CD4-positive, CD25-positive, alpha-beta regulatory T cell (primary cell): Measurements from ENCODE around the gene INPP5F. TPM values are rescaled to one million over a fixed set of nuclear protein-coding genes. Genes with fewer than 3 reads are reported as not detected.

Source experiments
- ATAC-seq, 2 donors: fragments of 150-1000 bp; cut with Tn5 transposase; one replicate each; pipeline ENCODE4 v1.10.0; 2021; ENCODE audit warnings: low read depth in 2 of 2, moderate number of reproducible peaks in 2 of 2, moderate library complexity in 1 of 2
- DNase-seq, 3 donors: peaks; one replicate each; pipeline versions ENCODE4 v3.0.0 to v3.0.0-alpha.2; 2012 to 2022; ENCODE audit warnings: mixed read lengths in 1 of 3
- H3K27ac ChIP-seq: one replicate; pipeline ENCODE4 v1.7.0; 2013; ENCODE audit warnings: mild to moderate bottlenecking, low read length; ENCODE audit not compliant: insufficient read depth, poor library complexity, severe bottlenecking
- H3K27me3 ChIP-seq: one replicate; pipeline ENCODE4 v1.7.0; 2013; ENCODE audit warnings: low read length; ENCODE audit not compliant: control insufficient read depth, insufficient read depth
- H3K36me3 ChIP-seq: one replicate; pipeline ENCODE4 v1.7.0; 2013; ENCODE audit warnings: mild to moderate bottlenecking, low read length, moderate library complexity; ENCODE audit not compliant: control insufficient read depth, insufficient read depth
- H3K4me1 ChIP-seq: 2 replicates; pipeline ENCODE4 v1.7.0; 2013; ENCODE audit warnings: mild to moderate bottlenecking, low read length; ENCODE audit not compliant: insufficient read depth, control insufficient read depth, poor library complexity, severe bottlenecking
- H3K4me3 ChIP-seq: one replicate; pipeline ENCODE4 v1.7.0; 2013; ENCODE audit warnings: low read depth, mild to moderate bottlenecking, low read length, moderate library complexity
- H3K9me3 ChIP-seq, 2 experiments: 1 replicate in 1 of 2; 2 replicates in 1 of 2; pipeline ENCODE4 v1.7.0; 2013; ENCODE audit warnings: low read length in 2 of 2, mild to moderate bottlenecking in 1 of 2, moderate library complexity in 1 of 2; ENCODE audit not compliant: control insufficient read depth in 2 of 2
- H3K27ac Mint-ChIP-seq, 3 donors: one replicate each; pipeline ENCODE4 v1.8.0; 2020 to 2022; ENCODE audit warnings: mild to moderate bottlenecking in 3 of 3, mixed read lengths in 3 of 3, moderate library complexity in 2 of 3
- H3K27me3 Mint-ChIP-seq: one replicate; pipeline ENCODE4 v1.8.0; 2022; ENCODE audit warnings: mild to moderate bottlenecking, mixed read lengths
- H3K36me3 Mint-ChIP-seq: one replicate; pipeline ENCODE4 v1.8.0; 2020; ENCODE audit warnings: mixed read lengths
- H3K4me1 Mint-ChIP-seq, 4 donors: one replicate each; pipeline ENCODE4 v1.8.0; 2020 to 2022; ENCODE audit warnings: mixed read lengths in 4 of 4, mild to moderate bottlenecking in 1 of 4
- H3K4me3 Mint-ChIP-seq, 4 donors: one replicate each; pipeline ENCODE4 v1.8.0; 2020 to 2022; ENCODE audit warnings: mild to moderate bottlenecking in 4 of 4, mixed read lengths in 4 of 4, moderate library complexity in 3 of 4
- H3K9me3 Mint-ChIP-seq, 7 donors: one replicate each; pipeline ENCODE4 v1.8.0; 2020 to 2022; ENCODE audit warnings: mixed read lengths in 7 of 7, mild to moderate bottlenecking in 3 of 7, moderate library complexity in 2 of 7
- polyA plus RNA-seq, 4 donors: library from polyadenylated mRNA; unstranded; fragments of 300-500 nt; fragmentation: Illumina TruSeq; gene quantifications; one replicate each; pipeline ENCODE4 v1.2.3, GENCODE V29; 2021
- total RNA-seq: library from RNA; stranded (reverse); gene quantifications from one replicate; pipeline ENCODE4 v1.2.3, GENCODE V29; 2022

Gene INPP5F
- total and polyA plus RNA-seq, 5 donors from 2014 or later: 10.4 to 22.1 (median 11.2) TPM

GRCh38 chr10:119725517-119725827, 378 bp upstream of the INPP5F start:
- Mint-ChIP-seq H3K27ac (peak overlapping the region; percentile 33 to 95 (median 86)), H3K4me1 (peaks cover 37 to 57% (median 47%) of the 10 kb centered on the region in 4 donors), H3K27me3 (no peaks in the 10 kb centered on the region), H3K36me3 (no peaks in the 10 kb centered on the region), H3K9me3 (peaks cover 0 to 5% (median 0%) of the 10 kb centered on the region in 7 donors), H3K4me3 (peak overlapping the region; percentile 81 to 97 (median 89))
- Histone ChIP-seq H3K27me3 (no peaks in the 10 kb centered on the region), H3K4me1 (peaks cover 42% of the 10 kb centered on the region), H3K36me3 (no peaks in the 10 kb centered on the region), H3K27ac (peak overlapping the region; percentile 83), H3K9me3 (no peaks in the 10 kb centered on the region), H3K4me3 (peak overlapping the region; percentile 69)
- DNase-seq: no peak
- no peak for ATAC-seq

- Histone ChIP-seq H3K4me1 (peaks cover 42% of the 10 kb centered on the region), H3K27ac (peak overlapping the region; percentile 83)
Observed at GRCh38 chr10:119726676-119727261, 919 bp downstream of the INPP5F start.

GRCh38 chr10:119728172-119728800, 2.4 kb downstream of the INPP5F start:
- H3K27me3 ChIP-seq: no peaks in the 10 kb centered on the region
- H3K9me3 Mint-ChIP-seq: peaks cover 0 to 1% (median 0%) of the 10 kb centered on the region in 7 donors
- peaks cover 42% of the 10 kb centered on the region for H3K4me1 ChIP-seq
- H3K27ac Mint-ChIP-seq: peak overlapping the region; percentile 87 to 95 (median 88)
- no peak for DNase-seq
- H3K27ac ChIP-seq: peak overlapping the region; percentile 83
- no peaks in the 10 kb centered on the region for H3K36me3 ChIP-seq
- H3K27me3 Mint-ChIP-seq: no peaks in the 10 kb centered on the region
- H3K4me3 ChIP-seq: peak overlapping the region; percentile 91
- peaks cover 37 to 76% (median 55%) of the 10 kb centered on the region in 4 donors for H3K4me1 Mint-ChIP-seq
- peak overlapping the region; percentile 94 to 98 (median 96) for H3K4me3 Mint-ChIP-seq
- no peaks in the 10 kb centered on the region for H3K36me3 Mint-ChIP-seq
- no peak for ATAC-seq
- no peaks in the 10 kb centered on the region for H3K9me3 ChIP-seq

More at GRCh38 chr10:119726676-119727261, 919 bp downstream of the INPP5F start:
- Mint-ChIP-seq H3K4me3 (peak overlapping the region; percentile 94 to 98 (median 96)), H3K4me1 (peaks cover 37 to 65% (median 50%) of the 10 kb centered on the region in 4 donors), H3K27me3 (no peaks in the 10 kb centered on the region), H3K36me3 (no peaks in the 10 kb centered on the region), H3K27ac (peak overlapping the region; percentile 83 to 95 (median 87)), H3K9me3 (peaks cover 0 to 1% (median 0%) of the 10 kb centered on the region in 7 donors)
- DNase-seq (peak in 1 of 3 donors; percentile 34), ATAC-seq (no peak)
- Histone ChIP-seq H3K9me3 (no peaks in the 10 kb centered on the region), H3K27me3 (no peaks in the 10 kb centered on the region), H3K36me3 (no peaks in the 10 kb centered on the region), H3K4me3 (peak overlapping the region; percentile 91)

GRCh38 chr10:119734396-119735332, 8.8 kb downstream of the INPP5F start:
- peak in 1 of 3 donors; percentile 19 for DNase-seq
- peak; percentile 58 to 64 for ATAC-seq
- peaks cover 30% of the 10 kb centered on the region for H3K4me1 ChIP-seq
- no peak overlapping the region for H3K27ac ChIP-seq
- Mint-ChIP-seq H3K4me3 (peak overlapping the region in 1 of 4 donors; percentile 3), H3K27ac (no peak overlapping the region), H3K27me3 (no peaks in the 10 kb centered on the region), H3K36me3 (no peaks in the 10 kb centered on the region), H3K9me3 (peaks cover 0 to 1% (median 0%) of the 10 kb centered on the region in 7 donors), H3K4me1 (peaks cover 26 to 82% (median 54%) of the 10 kb centered on the region in 4 donors)
- H3K27me3 ChIP-seq: no peaks in the 10 kb centered on the region
- H3K36me3 ChIP-seq: no peaks in the 10 kb centered on the region
- H3K4me3 ChIP-seq: no peak overlapping the region
- no peaks in the 10 kb centered on the region for H3K9me3 ChIP-seq

GRCh38 chr10:119735451-119735850, 9.6 kb downstream of the INPP5F start:
- Histone ChIP-seq H3K36me3 (no peaks in the 10 kb centered on the region), H3K4me1 (peaks cover 29% of the 10 kb centered on the region), H3K9me3 (no peaks in the 10 kb centered on the region), H3K4me3 (no peak overlapping the region), H3K27me3 (no peaks in the 10 kb centered on the region), H3K27ac (no peak overlapping the region)
- Mint-ChIP-seq H3K36me3 (no peaks in the 10 kb centered on the region), H3K27ac (no peak overlapping the region), H3K4me1 (peaks cover 24 to 82% (median 54%) of the 10 kb centered on the region in 4 donors), H3K27me3 (no peaks in the 10 kb centered on the region), H3K9me3 (peaks cover 0 to 1% (median 0%) of the 10 kb centered on the region in 7 donors), H3K4me3 (no peak overlapping the region)
- DNase-seq (no peak), ATAC-seq (no peak)

- H3K9me3 Mint-ChIP-seq: peaks cover 0 to 1% (median 0%) of the 10 kb centered on the region in 7 donors
- peak overlapping the region; percentile 3 for H3K27ac ChIP-seq
- H3K9me3 ChIP-seq: no peaks in the 10 kb centered on the region
- peaks cover 29% of the 10 kb centered on the region for H3K4me1 ChIP-seq
- H3K27ac Mint-ChIP-seq: no peak overlapping the region
- no peaks in the 10 kb centered on the region for H3K36me3 ChIP-seq
- H3K4me3 ChIP-seq: no peak overlapping the region
- peaks cover 24 to 80% (median 56%) of the 10 kb centered on the region in 4 donors for H3K4me1 Mint-ChIP-seq
- H3K36me3 Mint-ChIP-seq: no peaks in the 10 kb centered on the region
- ATAC-seq (no peak), DNase-seq (no peak)
- peak overlapping the region in 1 of 4 donors; percentile 31 for H3K4me3 Mint-ChIP-seq
- H3K27me3 Mint-ChIP-seq: no peaks in the 10 kb centered on the region
- no peaks in the 10 kb centered on the region for H3K27me3 ChIP-seq
Observed at GRCh38 chr10:119736220-119736619, 10.4 kb downstream of the INPP5F start.

GRCh38 chr10:119737039-119737663, 11.3 kb downstream of the INPP5F start:
- Histone ChIP-seq H3K27ac (peak overlapping the region; percentile 55), H3K9me3 (no peaks in the 10 kb centered on the region), H3K4me1 (peaks cover 29% of the 10 kb centered on the region), H3K36me3 (no peaks in the 10 kb centered on the region), H3K27me3 (no peaks in the 10 kb centered on the region), H3K4me3 (peak overlapping the region; percentile 58)
- H3K9me3 Mint-ChIP-seq: peaks cover 0 to 1% (median 0%) of the 10 kb centered on the region in 7 donors
- peaks cover 24 to 74% (median 52%) of the 10 kb centered on the region in 4 donors for H3K4me1 Mint-ChIP-seq
- no peaks in the 10 kb centered on the region for H3K36me3 Mint-ChIP-seq
- no peaks in the 10 kb centered on the region for H3K27me3 Mint-ChIP-seq
- ATAC-seq (peak; percentile 17 to 38), DNase-seq (no peak)
- H3K27ac Mint-ChIP-seq: peak overlapping the region in 2 of 3 donors; percentile 9 to 59
- peak overlapping the region; percentile 31 to 62 (median 52) for H3K4me3 Mint-ChIP-seq
